GM18508 (cell line): ENCODE measurements around the gene NDUFA8.

Experiments used
- ATAC-seq: cut with Tn5 transposase; IDR thresholded peaks from one replicate; pipeline ENCODE4 v1.9.1; 2021; ENCODE audit warnings: moderate number of reproducible peaks; ENCODE audit not compliant: insufficient read depth, unreplicated experiment

NDUFA8 gene

GRCh38 chr9:122141671-122142070 lies 17.9 kb downstream of the NDUFA8 start:
- no peak for ATAC-seq

GRCh38 chr9:122140368-122141193 lies 19.0 kb downstream of the NDUFA8 start:
- no peak for ATAC-seq

GRCh38 chr9:122138560-122139268 lies 20.9 kb downstream of the NDUFA8 start:
- no peak for ATAC-seq

- ATAC-seq, result no peak
Observed at GRCh38 chr9:122135529-122135859, 24.1 kb downstream of the NDUFA8 start.

GRCh38 chr9:122134822-122135528 lies 24.6 kb downstream of the NDUFA8 start:
- ATAC-seq, result no peak

GRCh38 chr9:122133984-122134535 lies 25.5 kb downstream of the NDUFA8 start:
- ATAC-seq, result no peak

GRCh38 chr9:122133263-122133983 lies 26.2 kb downstream of the NDUFA8 start:
- ATAC-seq, result no peak

- no peak for ATAC-seq
Observed at GRCh38 chr9:122132539-122132938, 27.0 kb downstream of the NDUFA8 start.

GRCh38 chr9:122131401-122132001 lies 28.1 kb downstream of the NDUFA8 start:
- no peak for ATAC-seq

GRCh38 chr9:122130837-122131236 lies 28.7 kb downstream of the NDUFA8 start:
- ATAC-seq, result no peak

GRCh38 chr9:122129969-122130368 lies 29.6 kb downstream of the NDUFA8 start:
- no peak for ATAC-seq

- no peak for ATAC-seq
Observed at GRCh38 chr9:122128969-122129343, 30.6 kb downstream of the NDUFA8 start.

GRCh38 chr9:122128007-122128968 lies 31.3 kb downstream of the NDUFA8 start:
- no peak for ATAC-seq

GRCh38 chr9:122127396-122127798 lies 32.2 kb downstream of the NDUFA8 start:
- ATAC-seq, result no peak

- no peak for ATAC-seq
Observed at GRCh38 chr9:122126331-122127261, 33.0 kb downstream of the NDUFA8 start.

- no peak for ATAC-seq
Observed at GRCh38 chr9:122125509-122126330, 33.9 kb downstream of the NDUFA8 start.

- no peak for ATAC-seq
Observed at GRCh38 chr9:122125158-122125508, 34.4 kb downstream of the NDUFA8 start.
